Spleen (tissue), 11 donors: ENCODE data around the gene HEATR5B. TPM values are rescaled to one million over a fixed set of nuclear protein-coding genes. Genes with fewer than 3 reads are reported as not detected.

Experiments
- DNase-seq: peaks from one replicate; pipeline ENCODE4 v3.0.0-alpha.2; 2020
- H3K27ac ChIP-seq, 8 donors: fragments of 200-600 bp; sonication (generic) in 7 of 8; 1 replicate in 4 of 8; 2 replicates in 4 of 8; pipeline versions ENCODE4 v1.5.0 to v1.8.0; 2016 to 2021; ENCODE audit warnings: inconsistent platforms in 4 of 8, mild to moderate bottlenecking in 4 of 8, moderate library complexity in 1 of 8
- H3K27me3 ChIP-seq, 7 donors: fragments of 200-600 bp; sonication (generic) in 6 of 7; replicated peaks in 1 of 7; 1 replicate in 4 of 7; 2 replicates in 3 of 7; pipeline versions ENCODE4 v1.5.0 to v1.8.0; 2016 to 2021; ENCODE audit warnings: inconsistent platforms in 3 of 7, mild to moderate bottlenecking in 1 of 7
- H3K36me3 ChIP-seq, 6 donors: fragments of 200-600 bp; sonication (generic) in 5 of 6; 1 replicate in 4 of 6; 2 replicates in 2 of 6; pipeline versions ENCODE4 v1.5.0 to v1.8.0; 2016 to 2021; ENCODE audit warnings: inconsistent platforms in 2 of 6
- H3K4me1 ChIP-seq, 6 donors: fragments of 200-600 bp; sonication (generic) in 5 of 6; 1 replicate in 3 of 6; 2 replicates in 3 of 6; pipeline versions ENCODE4 v1.5.0 to v1.8.0; 2016 to 2021; ENCODE audit warnings: inconsistent platforms in 3 of 6
- H3K4me3 ChIP-seq, 8 donors: fragments of 200-600 bp; sonication (generic) in 7 of 8; 1 replicate in 4 of 8; 2 replicates in 4 of 8; pipeline versions ENCODE4 v1.5.0 to v1.8.0; 2016 to 2021; ENCODE audit warnings: inconsistent platforms in 4 of 8, mild to moderate bottlenecking in 4 of 8, moderate library complexity in 2 of 8
- H3K9me3 ChIP-seq, 8 donors: fragments of 200-600 bp; sonication (generic) in 7 of 8; 1 replicate in 4 of 8; 2 replicates in 4 of 8; pipeline versions ENCODE4 v1.5.0 to v1.8.0; 2016 to 2021; ENCODE audit warnings: inconsistent platforms in 4 of 8
- POLR2A ChIP-seq, 3 donors: fragments of 450-650 bp; IDR thresholded peaks; one replicate each; pipeline ENCODE4 v1.5.1; 2017; ENCODE audit warnings: antibody characterized with exemption in 3 of 3, mild to moderate bottlenecking in 1 of 3
- POLR2AphosphoS5 ChIP-seq, 3 donors: sonication (generic); formaldehyde crosslinking; IDR thresholded peaks; one replicate each; pipeline ENCODE4 v1.5.1; 2017; ENCODE audit warnings: antibody characterized with exemption in 3 of 3
- WGBS, 5 donors: extraction: QIAGEN DNeasy Blood & Tissue Kit in 3 of 5; methylation state at CpG; one replicate each; pipeline versions ENCODE4 v1.1.5 to v1.1.7; 2013 to 2018; 5-methylcytosine and 5-hydroxymethylcytosine counted together
- intact Hi-C: fragments of 100-400 bp; cut with DNase I; formaldehyde crosslinking; loops from one replicate; pipeline ENCODE4 v1.15.0; 2023; ENCODE audit warnings: low total_unique reads
- polyA plus RNA-seq, 3 donors: library from polyadenylated mRNA; stranded (reverse); fragments of 200-250 nt; gene quantifications; one replicate each; pipeline ENCODE4 v1.2.1, GENCODE V29; 2013
- total RNA-seq, 7 donors: library from RNA; depleted of rRNA in 3 of 7; stranded (reverse); fragments of >200 nt in 3 of 7; fragmentation: NEBNext Ultra II Directional in 4 of 7; extraction: Animal tissue kit (Norgen Biotek cat#: 25700) in 4 of 7; gene quantifications; one replicate each; pipeline versions ENCODE4 v1.1.0 to v1.2.1, GENCODE V29; 2016 to 2021
- TF ChIP-seq, protein P1 (sequence below), 11 experiments: fragments of 200-600 bp in 7 of 11; fragments of 450-650 bp in 4 of 11; sonication (generic) in 4 of 11; IDR thresholded peaks in 8 of 11; conservative IDR thresholded peaks in 3 of 11; 1 replicate in 7 of 11; 2 replicates in 4 of 11; pipeline versions ENCODE4 v1.4.0 to v1.8.0; 2016 to 2021; ENCODE audit warnings: antibody characterized with exemption in 11 of 11, inconsistent platforms in 4 of 11, mild to moderate bottlenecking in 1 of 11
- donor health status: healthy with polysubstance abuse.
- donor health status: DM: no; HTN: no; CAD: no; lungs with moderate emphysema.
- donor health status: DM: no; HTN: no; CAD: no.
- donor health status: Bipolar disorder and iron deficiency.
- donor health status: healthy.
- donor health status: DM: no; HTN: no; CAD: no.
- donor health status: DM: yes; HTN: yes; CAD: no.

HEATR5B gene
- total and polyA plus RNA-seq, 10 donors, result 5.5 to 58.2 (median 34.3) TPM

DNA sequence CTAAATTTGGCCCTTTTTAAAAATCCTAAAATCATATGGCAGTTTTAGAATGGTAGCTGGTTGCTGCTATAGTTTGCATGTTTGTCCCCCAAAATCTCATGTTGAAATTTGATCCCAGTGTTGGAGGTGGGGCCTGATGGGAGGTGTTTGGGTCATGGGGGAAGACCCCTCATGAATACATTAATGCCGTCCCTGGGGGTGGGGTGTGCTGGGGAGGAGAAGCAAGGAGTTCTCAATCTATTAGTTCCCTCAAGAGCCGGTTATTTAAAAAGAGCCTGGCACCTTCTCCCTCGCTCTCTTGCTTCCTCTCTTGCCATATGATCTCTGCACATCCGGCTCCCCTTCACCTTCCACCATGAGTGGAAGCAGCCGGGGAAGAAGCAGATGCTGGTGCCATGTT is 21.0 kb upstream of the HEATR5B start:
- Histone ChIP-seq H3K4me1 (no peaks in the 10 kb centered on the region), H3K36me3 (peaks cover 0 to 100% (median 71%) of the 10 kb centered on the region in 6 donors), H3K27ac (no peak overlapping the region), H3K9me3 (no peaks in the 10 kb centered on the region), H3K4me3 (no peak overlapping the region), H3K27me3 (no peaks in the 10 kb centered on the region)
- 84 to 97% (median 93%) methylated on average over 5 of the region's 5 CpGs for WGBS, 5 donors
- TF ChIP-seq POLR2AphosphoS5 (IDR thresholded peaks at IDR 0.05) (no peak), POLR2A (IDR thresholded peaks at IDR 0.05) (no peak)
- TF ChIP-seq, protein P1, sequence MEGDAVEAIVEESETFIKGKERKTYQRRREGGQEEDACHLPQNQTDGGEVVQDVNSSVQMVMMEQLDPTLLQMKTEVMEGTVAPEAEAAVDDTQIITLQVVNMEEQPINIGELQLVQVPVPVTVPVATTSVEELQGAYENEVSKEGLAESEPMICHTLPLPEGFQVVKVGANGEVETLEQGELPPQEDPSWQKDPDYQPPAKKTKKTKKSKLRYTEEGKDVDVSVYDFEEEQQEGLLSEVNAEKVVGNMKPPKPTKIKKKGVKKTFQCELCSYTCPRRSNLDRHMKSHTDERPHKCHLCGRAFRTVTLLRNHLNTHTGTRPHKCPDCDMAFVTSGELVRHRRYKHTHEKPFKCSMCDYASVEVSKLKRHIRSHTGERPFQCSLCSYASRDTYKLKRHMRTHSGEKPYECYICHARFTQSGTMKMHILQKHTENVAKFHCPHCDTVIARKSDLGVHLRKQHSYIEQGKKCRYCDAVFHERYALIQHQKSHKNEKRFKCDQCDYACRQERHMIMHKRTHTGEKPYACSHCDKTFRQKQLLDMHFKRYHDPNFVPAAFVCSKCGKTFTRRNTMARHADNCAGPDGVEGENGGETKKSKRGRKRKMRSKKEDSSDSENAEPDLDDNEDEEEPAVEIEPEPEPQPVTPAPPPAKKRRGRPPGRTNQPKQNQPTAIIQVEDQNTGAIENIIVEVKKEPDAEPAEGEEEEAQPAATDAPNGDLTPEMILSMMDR (IDR thresholded peaks at IDR 0.05 in 8 of 11, conservative IDR thresholded peaks at IDR 0.05 in 3 of 11), result no peak
- intact Hi-C loops, result no loop called here
- no peak for DNase-seq

DNA sequence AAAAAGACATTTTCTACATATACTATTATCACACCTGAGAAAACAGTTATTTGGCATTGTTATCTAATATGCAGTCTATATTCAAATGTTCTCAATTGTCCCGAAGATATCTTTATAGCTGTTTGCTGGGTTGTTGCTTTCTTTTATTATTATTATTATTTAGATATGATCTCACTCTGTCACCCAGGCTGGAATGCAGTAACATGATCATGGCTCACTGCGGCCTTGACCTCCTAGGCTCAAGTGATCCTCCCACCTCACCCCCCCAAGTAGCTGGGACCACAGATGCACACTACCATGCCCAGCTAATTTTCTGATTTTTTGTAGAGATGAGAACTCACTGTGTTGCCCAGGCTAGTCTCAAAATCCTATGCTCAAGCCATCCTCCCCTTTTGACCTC is 20.0 kb upstream of the HEATR5B start:
- H3K36me3 ChIP-seq, result peaks cover 0 to 100% (median 67%) of the 10 kb centered on the region in 6 donors
- 93 to 99% (median 99%) methylated on average over 2 of the region's 2 CpGs for WGBS, 5 donors

DNA sequence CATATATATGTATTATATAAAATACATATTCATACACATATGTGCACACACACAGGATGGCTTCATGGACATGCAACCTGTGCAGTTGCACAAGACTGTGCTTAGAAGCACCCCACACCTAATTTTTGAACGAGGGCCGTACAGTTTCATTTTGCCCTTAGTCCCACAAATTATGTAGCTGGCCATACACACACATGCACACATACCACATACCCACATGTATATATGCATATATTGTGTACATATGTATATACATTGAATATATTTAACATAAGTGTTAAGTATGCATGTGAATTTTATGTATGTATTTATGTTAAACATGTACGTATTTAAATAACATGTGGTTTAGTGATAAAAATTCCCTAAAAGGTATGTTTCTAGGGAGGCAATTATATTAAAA is 18.4 kb upstream of the HEATR5B start:
- Histone ChIP-seq H3K27ac (no peak overlapping the region), H3K27me3 (no peaks in the 10 kb centered on the region), H3K4me3 (no peak overlapping the region), H3K9me3 (no peaks in the 10 kb centered on the region), H3K36me3 (peaks cover 0 to 100% (median 51%) of the 10 kb centered on the region in 6 donors), H3K4me1 (no peaks in the 10 kb centered on the region)
- no peak for DNase-seq
- intact Hi-C loops, result no loop called here
- no peak for TF ChIP-seq POLR2A (IDR thresholded peaks at IDR 0.05)
- TF ChIP-seq, protein P1 (IDR thresholded peaks at IDR 0.05 in 8 of 11, conservative IDR thresholded peaks at IDR 0.05 in 3 of 11), result no peak
- no peak for TF ChIP-seq POLR2AphosphoS5 (IDR thresholded peaks at IDR 0.05)
- WGBS, 5 donors, result 90 to 97% (median 95%) methylated on average over 3 of the region's 3 CpGs

More for the DNA sequence above, 20.0 kb upstream of the HEATR5B start:
- Histone ChIP-seq H3K9me3 (no peaks in the 10 kb centered on the region), H3K27ac (no peak overlapping the region), H3K4me3 (no peak overlapping the region), H3K27me3 (no peaks in the 10 kb centered on the region), H3K4me1 (no peaks in the 10 kb centered on the region)
- TF ChIP-seq POLR2AphosphoS5 (IDR thresholded peaks at IDR 0.05) (no peak), POLR2A (IDR thresholded peaks at IDR 0.05) (no peak)
- TF ChIP-seq, protein P1 (IDR thresholded peaks at IDR 0.05 in 8 of 11, conservative IDR thresholded peaks at IDR 0.05 in 3 of 11), result no peak
- no peak for DNase-seq
- intact Hi-C loops, result no loop called here

DNA sequence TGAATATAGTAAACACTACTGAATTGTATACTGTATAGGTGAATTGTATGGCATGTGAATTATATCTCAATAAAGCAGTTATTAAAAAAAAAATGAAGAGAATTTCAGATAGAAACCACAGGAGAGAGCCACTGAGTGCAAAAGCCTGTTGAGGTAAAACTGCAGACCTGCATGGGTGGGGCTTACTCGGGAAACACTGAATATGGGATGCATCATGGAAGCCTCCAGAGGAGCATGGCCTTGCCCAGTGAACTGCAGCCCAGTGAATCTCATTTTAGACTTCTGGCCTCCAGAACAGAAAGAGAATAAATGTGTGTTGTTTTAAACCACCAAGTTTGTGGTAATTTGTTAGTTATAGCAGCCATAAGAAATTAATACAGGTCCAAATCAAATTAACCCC is 15.9 kb upstream of the HEATR5B start:
- no peak for DNase-seq
- 75 to 87% (median 82%) methylated on average over 1 of the region's 1 CpG for WGBS, 5 donors
- Histone ChIP-seq H3K36me3 (peaks cover 0 to 100% (median 47%) of the 10 kb centered on the region in 6 donors), H3K27ac (no peak overlapping the region), H3K4me3 (no peak overlapping the region), H3K27me3 (no peaks in the 10 kb centered on the region), H3K4me1 (no peaks in the 10 kb centered on the region), H3K9me3 (no peaks in the 10 kb centered on the region)
- TF ChIP-seq, protein P1 (IDR thresholded peaks at IDR 0.05 in 8 of 11, conservative IDR thresholded peaks at IDR 0.05 in 3 of 11), result no peak
- TF ChIP-seq POLR2AphosphoS5 (IDR thresholded peaks at IDR 0.05) (no peak), POLR2A (IDR thresholded peaks at IDR 0.05) (no peak)
- intact Hi-C loops, result no loop called here
